Measurements from ENCODE around the gene AGTR1. TPM values are rescaled to one million over a fixed set of nuclear protein-coding genes. Genes with fewer than 3 reads are reported as not detected.

Gene AGTR1
- total RNA-seq: 7.2 TPM

DNA sequence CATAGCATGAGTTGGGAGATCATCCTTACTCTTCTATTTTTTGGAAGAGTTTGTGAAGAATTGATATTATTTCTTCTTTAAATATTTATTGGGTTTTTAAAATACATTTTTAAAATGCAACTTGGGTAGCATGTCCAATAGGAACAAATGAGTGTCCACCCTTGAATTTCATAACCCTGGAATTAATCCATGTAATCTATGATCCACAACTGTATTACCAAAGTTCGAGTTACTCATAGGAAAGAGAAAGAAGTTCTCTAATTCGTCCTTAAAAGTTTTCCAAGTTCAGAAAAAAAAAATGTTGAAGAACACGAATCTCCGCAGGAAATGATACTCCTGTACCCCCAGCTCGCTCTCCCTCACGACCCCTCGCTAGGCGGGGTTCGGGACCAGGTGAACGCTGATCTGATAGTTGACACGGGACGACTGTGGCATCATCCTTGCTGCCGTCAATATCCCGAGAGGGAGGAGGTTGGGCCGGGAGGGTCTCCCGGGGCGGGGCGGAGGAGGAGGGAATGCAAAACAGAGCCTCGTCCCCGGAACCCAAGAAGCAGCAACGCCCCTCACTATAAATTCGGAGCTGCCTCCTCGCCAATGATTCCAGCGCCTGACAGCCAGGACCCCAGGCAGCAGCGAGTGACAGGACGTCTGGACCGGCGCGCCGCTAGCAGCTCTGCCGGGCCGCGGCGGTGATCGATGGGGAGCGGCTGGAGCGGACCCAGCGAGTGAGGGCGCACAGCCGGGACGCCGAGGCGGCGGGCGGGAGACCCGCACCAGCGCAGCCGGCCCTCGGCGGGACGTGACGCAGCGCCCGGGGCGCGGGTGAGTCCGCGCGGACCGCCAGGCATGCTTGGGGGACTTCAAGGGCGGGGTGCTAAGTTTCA, at the start of gene AGTR1:
TSS of gene AGTR1 (plus strand) at position 598 of the 884 bp plus-strand sequence. CDS start 43,133 bp downstream, outside the sequence.
- intact Hi-C loops (cut with DNase I): no loop called here
- DNase-seq (ENCODE audit: low spot score): peak; percentile 82
- peak; percentile 98 for ATAC-seq

- intact Hi-C loops (cut with DNase I): no loop called here
- ATAC-seq: peak; percentile 73
- DNase-seq (ENCODE audit: low spot score): no peak
Measured at GRCh38 chr3:148648685-148649352, 48.9 kb upstream of the AGTR1 start.

DNA sequence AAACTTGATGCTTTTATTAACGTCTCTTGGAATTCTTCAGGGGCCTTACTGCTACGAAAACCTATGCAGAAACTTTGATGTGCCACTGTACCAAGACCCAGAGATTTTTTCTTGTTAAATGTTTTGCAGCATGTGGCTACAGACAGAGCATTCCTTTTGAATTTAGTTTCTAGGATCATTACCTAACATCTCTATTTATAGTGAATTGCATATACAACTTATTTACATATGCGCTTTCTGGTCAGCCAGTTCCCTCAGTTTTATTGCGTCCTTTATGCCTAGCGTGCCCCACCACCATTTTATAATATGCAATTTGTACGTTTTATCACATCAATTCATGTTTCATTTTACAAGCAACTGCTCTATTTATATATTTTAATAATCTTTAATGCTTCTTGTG, 46.2 kb upstream of the AGTR1 start:
- intact Hi-C loops (cut with DNase I): no loop called here
- ATAC-seq (no peak), DNase-seq (ENCODE audit: low spot score) (no peak)

DNA sequence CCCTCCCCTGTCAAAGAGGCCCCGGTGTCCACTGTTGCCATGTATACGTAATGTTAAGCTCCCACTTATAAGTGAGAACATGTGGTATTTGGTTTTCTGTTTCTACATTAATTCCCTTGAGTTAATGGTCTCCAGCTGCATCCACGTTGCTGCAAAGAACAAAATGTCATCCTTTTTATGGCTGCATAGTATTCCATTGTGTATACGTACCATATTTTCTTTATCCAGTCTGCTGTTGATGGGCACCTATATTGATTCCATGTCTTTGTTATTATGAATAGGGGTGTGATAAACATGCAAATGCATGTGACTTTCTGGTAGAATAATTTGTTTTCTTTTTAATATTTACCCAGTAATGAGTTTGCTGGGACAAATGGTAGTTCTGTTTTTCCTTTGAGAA, 43.3 kb upstream of the AGTR1 start:
- ATAC-seq (no peak), DNase-seq (ENCODE audit: low spot score) (no peak)
- intact Hi-C loops (cut with DNase I): no loop called here

DNA sequence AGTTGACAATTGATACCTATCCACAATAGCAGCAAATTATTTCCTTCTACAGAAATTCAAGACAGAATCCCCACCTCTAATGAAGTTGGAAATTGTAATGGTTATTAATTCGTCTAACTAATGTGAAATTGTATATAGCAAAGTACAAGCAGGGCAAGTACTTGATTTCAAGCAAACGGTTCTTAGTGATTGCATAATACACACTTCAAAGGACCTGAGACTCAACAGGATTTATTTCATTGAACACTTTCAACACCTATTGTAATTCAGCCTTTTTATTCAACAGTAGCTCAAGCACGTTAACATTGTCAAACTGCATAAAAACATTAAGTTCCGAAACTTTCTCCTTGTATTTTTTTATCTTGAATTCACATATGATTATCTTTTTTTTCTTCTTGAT, 40.2 kb upstream of the AGTR1 start:
- no peak for DNase-seq (ENCODE audit: low spot score)
- ATAC-seq: no peak
- intact Hi-C loops (cut with DNase I): no loop called here

DNA sequence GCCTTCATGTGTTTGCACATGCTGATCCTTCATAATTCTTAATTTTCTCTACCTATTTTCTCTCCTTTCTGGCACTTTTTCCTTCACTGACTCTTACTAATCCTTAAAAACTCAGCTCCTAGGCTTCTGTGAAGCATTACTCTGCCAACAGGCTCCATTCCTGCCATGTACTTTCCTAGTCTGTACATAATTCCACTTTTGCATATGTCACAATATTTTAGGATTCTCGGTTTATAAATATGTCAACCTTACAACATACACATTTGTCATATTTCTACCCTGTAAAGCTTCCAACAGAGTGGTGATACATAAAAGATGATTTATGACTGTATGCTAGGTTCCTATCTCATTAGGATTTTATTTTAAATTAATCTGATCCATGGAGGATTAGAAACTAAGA, 38.2 kb upstream of the AGTR1 start:
- no peak for DNase-seq (ENCODE audit: low spot score)
- intact Hi-C loops (cut with DNase I): no loop called here
- ATAC-seq: no peak

GRCh38 chr3:148680289-148680688, 17.4 kb upstream of the AGTR1 start:
- DNase-seq (ENCODE audit: low spot score) (no peak), ATAC-seq (no peak)

DNA sequence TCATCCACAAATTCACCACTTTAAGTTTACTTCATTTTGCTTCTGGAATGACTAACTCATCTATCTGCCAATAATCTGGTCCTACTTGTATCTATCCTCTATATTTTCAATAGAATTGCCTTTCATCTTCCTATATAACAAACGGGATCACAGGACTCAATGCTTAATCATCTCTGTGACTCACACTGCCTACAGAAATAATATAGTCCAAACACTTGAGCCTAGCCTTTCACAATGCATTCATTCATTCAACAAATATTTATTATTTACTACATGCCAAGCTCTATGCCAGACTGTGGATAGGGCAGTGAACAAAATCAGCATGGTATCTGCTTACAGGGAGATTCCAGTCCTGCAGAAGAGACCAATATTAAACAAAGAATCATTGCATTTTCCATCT, 16.6 kb upstream of the AGTR1 start:
- intact Hi-C loops (cut with DNase I): no loop called here
- DNase-seq (ENCODE audit: low spot score) (no peak), ATAC-seq (no peak)

More at GRCh38 chr3:148680289-148680688, 17.4 kb upstream of the AGTR1 start:
- intact Hi-C loops (cut with DNase I): no loop called here

DNA sequence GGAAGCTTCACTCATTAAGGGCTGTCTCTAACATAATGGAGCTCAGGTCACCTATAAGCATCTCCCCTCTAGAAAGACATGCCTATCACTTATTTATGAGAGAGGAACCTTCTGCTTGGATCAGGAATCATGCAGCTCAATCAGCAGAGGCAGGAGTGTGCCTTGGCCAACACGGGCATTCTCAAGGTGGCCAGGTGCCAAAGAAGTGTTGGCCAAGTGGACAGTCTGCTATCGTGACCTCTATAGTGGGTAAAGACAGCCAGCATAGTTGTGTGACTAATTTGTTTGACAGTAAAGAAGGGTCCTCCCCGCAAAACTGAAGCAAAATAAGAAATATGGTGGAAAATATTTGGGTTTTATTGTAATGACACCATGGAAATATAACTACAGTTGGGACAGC, 14.7 kb upstream of the AGTR1 start:
- intact Hi-C loops (cut with DNase I): no loop called here
- ATAC-seq (no peak), DNase-seq (ENCODE audit: low spot score) (no peak)

- no peak for DNase-seq (ENCODE audit: low spot score)
- intact Hi-C loops (cut with DNase I): no loop called here
- ATAC-seq: no peak
Measured at GRCh38 chr3:148694116-148694515, 3.6 kb upstream of the AGTR1 start.

DNA sequence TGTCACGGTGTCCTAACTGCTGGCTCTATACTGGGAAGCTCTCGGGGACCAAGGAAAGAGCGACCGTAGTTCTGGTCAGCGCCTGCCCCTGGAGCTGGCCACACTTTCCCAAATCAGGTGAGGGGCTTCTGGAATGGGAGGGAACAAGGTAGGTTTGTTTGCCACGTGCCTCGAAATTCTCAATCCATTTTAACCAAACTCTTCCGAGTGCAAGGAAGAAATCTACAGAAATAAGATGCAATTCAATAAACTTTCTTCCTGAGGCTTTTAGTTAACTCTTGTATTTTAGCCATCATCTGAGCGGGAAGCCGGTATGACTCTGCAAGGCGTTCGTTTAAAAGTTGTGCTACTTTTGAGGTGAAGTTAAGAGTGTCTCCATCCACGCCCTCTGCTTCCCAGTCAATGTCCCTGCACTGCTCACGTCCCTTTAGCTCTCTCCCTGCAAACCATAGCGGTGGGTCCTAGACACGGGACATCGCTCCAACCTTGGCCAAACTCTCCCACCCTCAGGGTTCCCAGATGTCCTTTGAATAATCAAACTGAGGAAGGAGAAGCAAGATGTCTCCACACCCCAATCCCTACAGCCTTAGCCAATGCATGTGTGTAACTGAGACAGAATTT, 597 bp downstream of the AGTR1 start:
- intact Hi-C loops (cut with DNase I): no loop called here
- no peak for DNase-seq (ENCODE audit: low spot score)
- ATAC-seq: peak; percentile 46

GRCh38 chr3:148705314-148705713, 7.6 kb downstream of the AGTR1 start:
- intact Hi-C loops (cut with DNase I): no loop called here
- ATAC-seq: no peak
- DNase-seq (ENCODE audit: low spot score): no peak

DNA sequence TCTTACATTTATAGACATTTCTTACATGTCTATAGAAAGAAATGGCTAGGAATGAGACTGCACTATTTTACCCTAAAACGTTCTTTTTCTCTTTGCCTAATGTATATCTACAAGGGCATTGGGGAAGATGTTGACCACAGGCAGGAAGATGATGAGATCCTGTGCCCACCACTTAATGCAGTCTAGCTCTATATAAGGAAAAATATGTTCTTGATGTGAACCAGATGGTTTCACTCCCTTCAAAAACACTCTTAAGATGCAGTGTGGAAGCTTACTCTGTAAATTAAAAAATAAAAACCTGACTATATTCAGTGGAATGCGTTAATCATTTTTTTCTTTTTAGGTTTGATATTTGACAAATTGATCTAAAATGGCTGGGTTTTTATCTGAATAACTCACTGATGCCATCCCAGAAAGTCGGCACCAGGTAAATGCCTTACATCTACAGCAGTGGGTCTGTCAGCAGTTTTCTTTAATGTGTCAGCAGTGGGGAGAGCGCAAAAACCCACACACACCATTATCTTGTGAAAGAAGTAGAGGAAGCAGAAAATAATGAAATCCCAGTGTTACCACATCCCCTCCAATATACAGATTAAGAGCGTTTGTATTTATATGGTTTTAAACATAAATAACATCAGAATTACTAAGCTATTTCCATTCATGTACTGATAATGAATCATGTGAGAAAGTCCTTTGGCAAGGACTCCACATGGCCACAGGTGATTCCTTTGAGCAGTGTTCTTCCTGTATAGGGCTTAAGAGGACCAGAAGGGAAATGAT, 10.1 kb downstream of the AGTR1 start:
- no peak for DNase-seq (ENCODE audit: low spot score)
- intact Hi-C loops (cut with DNase I): no loop called here
- no peak for ATAC-seq

GRCh38 chr3:148708409-148708808, 10.7 kb downstream of the AGTR1 start:
- no peak for DNase-seq (ENCODE audit: low spot score)
- no peak for ATAC-seq
- intact Hi-C loops (cut with DNase I): no loop called here

DNA sequence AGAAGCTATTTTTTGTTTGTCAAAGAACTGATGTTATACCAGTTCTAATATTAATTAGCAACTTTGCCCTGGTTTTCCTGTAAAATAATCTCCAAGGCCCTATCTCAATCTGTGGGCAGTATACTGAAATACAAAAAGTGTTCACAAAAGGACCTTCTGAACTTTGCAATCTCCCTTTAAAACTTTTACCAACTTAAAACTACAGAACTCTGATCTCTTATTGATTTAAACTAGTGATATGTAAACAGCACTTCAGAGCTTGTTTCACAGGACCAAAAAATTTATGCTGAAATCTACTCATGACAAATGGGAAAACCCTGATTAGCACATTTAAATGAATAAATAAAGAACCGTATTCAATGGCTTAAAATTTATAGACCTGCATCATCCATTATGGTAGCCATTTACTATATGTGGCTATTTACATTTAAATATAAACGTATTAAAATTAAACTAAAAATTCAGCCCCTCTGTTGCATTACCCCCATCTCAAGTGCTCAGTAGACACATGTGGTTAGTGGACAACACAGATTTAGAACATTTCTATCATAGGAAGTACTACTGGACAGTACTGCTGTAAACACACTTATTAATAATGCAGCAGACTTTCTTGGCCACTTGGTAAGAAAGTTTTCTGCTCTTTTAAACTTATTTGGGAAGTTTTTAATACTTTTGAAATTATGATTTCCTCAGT, 12.0 kb downstream of the AGTR1 start:
- intact Hi-C loops (cut with DNase I): no loop called here
- DNase-seq (ENCODE audit: low spot score) (no peak), ATAC-seq (no peak)

DNA sequence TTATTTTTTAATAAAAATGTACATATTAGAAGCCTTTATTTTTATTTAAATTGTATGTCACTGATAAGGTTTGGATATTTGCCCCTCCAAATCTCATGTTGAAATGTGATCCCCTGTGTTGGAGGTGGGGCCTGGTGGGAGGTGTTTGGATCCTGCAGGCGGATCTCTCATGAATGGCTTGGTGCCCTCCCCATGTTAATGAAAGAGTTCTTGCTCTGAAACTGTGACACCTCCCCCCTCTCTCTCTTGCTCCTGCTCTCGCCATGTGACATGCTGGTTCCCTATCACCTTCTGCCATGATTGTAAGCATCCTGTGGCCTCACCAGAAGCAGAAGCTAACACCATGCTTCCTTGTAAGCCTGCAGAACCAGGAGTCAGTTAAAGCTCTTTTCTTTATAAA, 13.0 kb downstream of the AGTR1 start:
- no peak for ATAC-seq
- DNase-seq (ENCODE audit: low spot score): no peak
- intact Hi-C loops (cut with DNase I): no loop called here

DNA sequence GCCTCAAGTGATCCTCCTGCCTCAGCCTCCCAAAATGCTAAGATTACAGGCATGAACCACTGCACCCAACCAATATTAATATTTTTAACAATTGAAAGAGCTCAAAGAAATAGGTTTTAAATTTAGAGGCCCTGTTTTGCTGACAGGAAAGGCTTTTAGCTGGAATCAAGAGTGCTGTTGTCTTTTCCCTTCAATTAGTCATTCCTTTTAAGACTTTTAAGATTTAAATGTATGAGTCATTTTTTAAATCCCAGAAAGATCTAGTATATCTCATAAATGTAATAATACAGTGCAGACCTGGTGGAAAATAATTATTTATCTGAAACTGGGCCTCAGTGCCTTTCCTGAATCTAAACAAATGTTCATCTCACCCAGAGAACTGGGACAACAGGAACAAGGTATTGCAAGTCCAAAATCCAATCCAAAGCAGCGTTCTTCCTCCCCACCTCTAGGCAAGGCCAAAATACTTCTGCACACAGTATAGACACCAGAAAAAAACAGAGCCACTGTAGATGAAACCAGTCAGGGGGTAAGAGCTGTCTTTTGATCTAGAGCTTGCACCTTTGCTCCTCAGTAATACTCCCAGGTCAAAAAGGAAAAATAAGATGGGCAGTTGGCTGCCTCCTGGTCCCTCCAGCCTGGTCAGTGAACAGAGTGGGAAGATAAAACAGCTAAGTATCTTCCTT, 14.4 kb downstream of the AGTR1 start:
- DNase-seq (ENCODE audit: low spot score) (no peak), ATAC-seq (no peak)
- intact Hi-C loops (cut with DNase I): no loop called here

DNA sequence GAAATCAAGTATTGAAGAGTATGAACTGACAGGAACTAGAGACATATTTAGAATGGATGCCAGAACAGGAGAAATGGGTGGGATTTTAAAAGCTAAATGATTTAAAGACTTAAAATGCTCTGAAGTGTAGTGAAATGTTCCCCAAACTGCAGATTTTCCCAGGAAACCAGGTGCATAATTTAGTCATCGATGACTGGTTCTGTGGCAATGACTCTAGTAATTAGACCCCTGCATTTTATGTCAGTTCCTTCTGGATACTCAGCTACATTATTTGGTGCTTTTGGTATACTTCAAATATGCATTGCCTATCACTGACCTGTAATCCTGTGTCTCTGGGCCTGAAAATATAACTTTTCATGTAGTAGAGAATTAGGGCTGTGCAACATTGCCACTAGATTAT, 16.8 kb downstream of the AGTR1 start:
- ATAC-seq (no peak), DNase-seq (ENCODE audit: low spot score) (no peak)
- intact Hi-C loops (cut with DNase I): no loop called here

Data from sciatic nerve (tissue), 2 donors.